IPS DF 6.9 (cell line): Measurements from ENCODE around the gene ATXN7.

ENCODE experiments used
- DNase-seq: peaks from one replicate; pipeline ENCODE4 v3.0.0-alpha.2; 2013; ENCODE audit warnings: low read depth, low spot score
- H3K27ac ChIP-seq: one replicate; pipeline ENCODE4 v1.5.1; 2013; ENCODE audit warnings: low read length, control low read depth
- H3K27me3 ChIP-seq: 2 replicates; pipeline ENCODE4 v1.6.1; 2013; ENCODE audit warnings: mild to moderate bottlenecking, low read length; ENCODE audit not compliant: control insufficient read depth, insufficient read depth
- H3K36me3 ChIP-seq: 2 replicates; pipeline ENCODE4 v1.6.1; 2013; ENCODE audit warnings: low read length; ENCODE audit not compliant: control insufficient read depth, insufficient read depth
- H3K4me1 ChIP-seq: 2 replicates; pipeline ENCODE4 v1.6.1; 2013; ENCODE audit warnings: low read length; ENCODE audit not compliant: control insufficient read depth, insufficient read depth
- H3K4me3 ChIP-seq: 2 replicates; pipeline ENCODE4 v1.5.1; 2013; ENCODE audit warnings: mild to moderate bottlenecking, low read length
- H3K9me3 ChIP-seq: 2 replicates; pipeline ENCODE4 v1.6.1; 2013; ENCODE audit warnings: low read length, inconsistent platforms; ENCODE audit not compliant: control insufficient read depth, insufficient read depth
- WGBS: extraction: QIAGEN DNeasy Blood & Tissue Kit; methylation state at CpG from one replicate; pipeline ENCODE4 v1.1.7; 2013; ENCODE audit warnings: mixed read lengths, missing lambda C conversion rate; ENCODE audit not compliant: insufficient read length, insufficient coverage; 5-methylcytosine and 5-hydroxymethylcytosine counted together

The ATXN7 gene

DNA sequence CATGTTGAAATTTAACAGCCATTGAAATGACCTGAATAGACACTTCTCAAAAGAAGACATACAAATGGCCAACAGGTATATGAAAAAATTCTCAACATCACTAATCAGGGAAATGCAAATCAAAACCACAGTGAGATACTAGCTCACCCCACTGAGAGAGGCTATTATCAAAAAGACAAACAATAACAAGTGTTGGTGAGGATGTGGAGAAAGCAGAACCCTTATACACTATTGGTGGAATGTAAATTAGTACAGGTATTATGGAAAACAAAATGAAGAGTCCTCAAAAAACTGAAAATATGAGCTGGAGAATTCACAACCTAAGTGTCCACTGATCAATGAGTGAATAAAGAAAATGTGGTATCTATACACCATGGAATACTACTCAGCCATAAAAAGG is 21.5 kb upstream of the ATXN7 start:
- H3K36me3 ChIP-seq, result no peaks in the 10 kb centered on the region
- no peaks in the 10 kb centered on the region for H3K9me3 ChIP-seq
- H3K27me3 ChIP-seq, result no peaks in the 10 kb centered on the region
- no peaks in the 10 kb centered on the region for H3K4me1 ChIP-seq
- H3K27ac ChIP-seq, result no peak overlapping the region
- H3K4me3 ChIP-seq, result no peak overlapping the region
- DNase-seq, result no peak

DNA sequence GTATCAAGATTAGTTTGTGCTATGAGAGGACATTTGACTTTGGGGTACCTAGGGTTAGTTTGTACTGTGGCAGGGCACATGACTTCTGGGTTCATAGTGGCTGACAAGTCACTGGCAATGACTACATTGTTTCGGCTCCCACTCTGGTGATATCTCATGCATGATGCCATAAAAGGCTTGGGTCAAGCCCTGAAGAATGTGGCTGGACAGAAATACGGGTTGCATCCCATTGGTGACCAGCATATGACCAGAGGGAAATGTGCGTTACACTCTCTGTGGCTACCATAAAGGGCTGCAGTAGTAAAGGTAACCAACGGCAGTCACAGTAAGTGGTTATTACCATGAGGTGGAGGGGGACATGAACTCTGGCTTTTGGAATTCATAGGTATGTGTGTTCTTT is 18.5 kb upstream of the ATXN7 start:
- Histone ChIP-seq H3K27me3 (no peaks in the 10 kb centered on the region), H3K27ac (no peak overlapping the region), H3K4me1 (peaks cover 5% of the 10 kb centered on the region; the same call in 1 of the 2 replicates), H3K4me3 (no peak overlapping the region), H3K36me3 (no peaks in the 10 kb centered on the region), H3K9me3 (no peaks in the 10 kb centered on the region)
- WGBS, result no CpG with 5 or more reads among the region's 4 CpGs
- DNase-seq, result no peak

DNA sequence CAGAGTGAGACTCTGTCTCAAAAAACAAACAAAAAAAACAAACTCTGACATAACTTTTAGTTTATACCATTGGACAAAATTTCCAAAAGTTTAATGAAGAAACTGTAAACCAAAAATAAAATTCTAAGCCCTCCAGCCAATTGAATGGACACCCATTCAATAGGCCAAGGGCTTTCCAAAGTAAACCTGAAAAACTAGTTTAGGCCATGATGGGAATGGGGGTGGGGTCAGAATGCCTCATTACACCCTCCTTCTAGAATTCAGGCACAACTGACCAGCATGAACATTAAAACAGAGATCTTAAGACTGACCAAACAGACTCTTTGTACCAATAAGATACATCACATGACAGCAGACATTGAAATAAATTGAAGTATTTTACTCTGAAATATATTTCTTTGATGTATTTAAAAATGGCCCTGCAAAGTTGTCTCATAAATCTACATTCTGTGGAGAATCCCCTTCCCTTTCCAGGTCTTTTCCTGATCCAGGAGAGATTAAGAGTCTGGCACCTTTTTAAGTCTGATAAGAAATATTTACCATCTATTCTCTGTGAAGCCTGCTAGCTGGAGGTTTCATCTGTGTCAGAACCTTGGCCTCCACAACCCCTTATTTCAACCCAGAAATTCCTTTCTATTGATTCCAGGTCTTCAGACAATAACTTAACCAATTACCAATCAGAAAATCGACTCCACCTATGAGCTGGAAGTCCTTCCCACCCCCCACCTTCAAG is 15.8 kb upstream of the ATXN7 start:
- no peak overlapping the region for H3K27ac ChIP-seq
- WGBS, result no CpG with 5 or more reads among the region's 1 CpG

DNA sequence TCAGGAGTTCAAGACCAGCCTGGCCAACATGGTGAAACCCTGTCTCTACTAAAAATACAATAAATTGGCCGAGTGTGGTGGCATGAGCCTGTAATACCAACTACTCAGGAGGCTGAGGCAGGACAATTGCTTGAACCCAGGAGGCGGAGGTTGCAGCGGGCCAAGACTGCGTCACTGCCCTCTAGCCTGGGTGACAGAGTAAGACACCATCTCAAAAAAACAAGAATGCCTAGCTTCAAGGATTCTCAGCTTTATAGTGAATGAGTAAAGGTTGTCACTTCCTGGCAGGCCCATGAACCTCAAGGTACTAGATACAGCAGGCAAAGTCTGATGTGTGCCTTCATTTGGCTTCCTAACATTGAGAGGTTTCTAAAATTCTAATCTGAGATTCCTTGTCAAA is 14.5 kb upstream of the ATXN7 start:
- Histone ChIP-seq H3K36me3 (no peaks in the 10 kb centered on the region), H3K27me3 (no peaks in the 10 kb centered on the region), H3K9me3 (no peaks in the 10 kb centered on the region), H3K4me1 (peaks cover 5% of the 10 kb centered on the region; the same call in 1 of the 2 replicates), H3K4me3 (no peak overlapping the region), H3K27ac (no peak overlapping the region)
- DNase-seq, result no peak
- WGBS, result no CpG with 5 or more reads among the region's 4 CpGs

More for the DNA sequence above, 15.8 kb upstream of the ATXN7 start:
- H3K4me1 ChIP-seq, result peaks cover 5% of the 10 kb centered on the region; the same call in 1 of the 2 replicates
- H3K4me3 ChIP-seq, result no peak overlapping the region
- H3K36me3 ChIP-seq, result no peaks in the 10 kb centered on the region
- no peaks in the 10 kb centered on the region for H3K9me3 ChIP-seq
- H3K27me3 ChIP-seq, result no peaks in the 10 kb centered on the region
- no peak for DNase-seq

DNA sequence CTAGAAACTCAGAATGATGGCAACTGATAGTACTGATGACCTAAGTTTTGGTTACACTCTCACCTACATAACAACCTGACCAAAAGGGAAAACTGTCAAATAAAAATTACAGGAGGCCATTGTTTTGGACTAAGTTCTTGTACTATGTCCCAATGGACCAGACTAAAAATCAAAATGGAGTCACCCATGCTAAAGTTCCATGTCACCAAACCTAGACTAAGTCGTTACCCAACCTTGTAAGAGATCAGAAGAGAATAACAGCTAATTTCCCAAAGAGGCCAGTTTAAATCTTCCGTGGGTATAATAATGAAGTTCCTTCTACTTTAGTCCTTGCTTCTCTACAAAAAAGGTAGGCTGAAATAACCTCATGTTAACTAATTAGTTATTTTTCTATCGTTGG is 12.4 kb upstream of the ATXN7 start:
- DNase-seq, result no peak
- no peak overlapping the region for H3K4me3 ChIP-seq
- no peaks in the 10 kb centered on the region for H3K36me3 ChIP-seq
- H3K27ac ChIP-seq, result no peak overlapping the region
- H3K4me1 ChIP-seq, result peaks cover 5% of the 10 kb centered on the region; the same call in 1 of the 2 replicates
- no peaks in the 10 kb centered on the region for H3K9me3 ChIP-seq
- no peaks in the 10 kb centered on the region for H3K27me3 ChIP-seq
- WGBS, result no CpG with 5 or more reads among the region's 3 CpGs

- H3K27ac ChIP-seq, result no peak overlapping the region
- H3K9me3 ChIP-seq, result no peaks in the 10 kb centered on the region
- WGBS, result no CpG with 5 or more reads among the region's 4 CpGs
- H3K27me3 ChIP-seq, result no peaks in the 10 kb centered on the region
- DNase-seq, result no peak
- peaks cover 5% of the 10 kb centered on the region; the same call in 1 of the 2 replicates for H3K4me1 ChIP-seq
- H3K4me3 ChIP-seq, result no peak overlapping the region
- H3K36me3 ChIP-seq, result no peaks in the 10 kb centered on the region
These were observed 10.6 kb upstream of the ATXN7 start for GRCh38 chr3:63853106-63853505.

DNA sequence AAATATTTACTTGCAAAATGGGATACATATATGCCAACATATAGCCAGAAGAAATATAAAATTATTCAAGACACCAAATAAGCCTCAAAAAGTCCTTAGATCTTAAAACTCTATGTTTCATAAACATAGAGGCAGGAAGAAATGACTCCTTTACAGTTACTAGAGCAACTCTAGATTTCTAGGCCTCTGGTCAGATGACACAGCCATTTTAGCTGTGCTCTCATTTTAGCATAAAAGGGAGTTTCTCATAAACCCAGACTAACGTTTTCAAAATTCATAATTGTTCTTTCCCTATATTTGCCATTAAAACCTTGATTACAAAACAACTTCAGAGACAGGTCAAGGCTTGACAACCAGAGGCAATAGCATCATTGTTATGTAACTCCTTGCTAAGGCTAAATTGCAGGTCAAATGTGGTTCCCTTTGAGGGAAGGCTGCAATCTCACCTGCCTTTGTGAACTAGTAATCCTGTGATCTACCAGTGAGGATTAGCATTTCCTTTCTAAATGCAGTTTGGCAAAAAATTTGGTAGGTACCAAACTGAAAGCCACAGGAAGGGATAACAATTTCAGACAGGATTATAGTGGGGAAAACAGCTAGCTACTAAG is 8.2 kb upstream of the ATXN7 start:
- Histone ChIP-seq H3K27me3 (no peaks in the 10 kb centered on the region), H3K4me3 (no peak overlapping the region), H3K27ac (no peak overlapping the region), H3K36me3 (no peaks in the 10 kb centered on the region), H3K9me3 (no peaks in the 10 kb centered on the region), H3K4me1 (no peaks in the 10 kb centered on the region; the same call in 1 of the 2 replicates)
- no peak for DNase-seq
- no CpG with 5 or more reads among the region's 1 CpG for WGBS

DNA sequence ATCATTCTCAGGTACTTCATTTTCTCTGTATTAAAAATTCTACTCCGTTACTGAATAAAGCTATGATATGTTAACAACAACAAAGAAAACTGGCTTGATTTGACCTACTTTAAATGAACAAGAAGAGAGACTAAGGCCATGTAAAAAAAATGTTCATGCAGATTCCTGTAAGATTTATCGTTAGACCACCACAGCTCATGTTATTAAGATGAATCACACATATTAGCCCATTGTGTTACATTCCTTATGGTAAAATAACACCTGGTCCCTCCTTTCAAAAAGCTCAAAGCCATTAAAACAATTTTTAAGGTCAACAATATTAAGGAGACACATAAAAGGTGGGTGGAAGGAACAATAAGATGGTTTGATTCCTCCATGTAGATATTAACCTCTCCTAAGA is 6.4 kb upstream of the ATXN7 start:
- WGBS, result no CpG with 5 or more reads among the region's 2 CpGs
- Histone ChIP-seq H3K4me1 (peaks cover 2% of the 10 kb centered on the region; the same call in 1 of the 2 replicates), H3K27ac (no peak overlapping the region)

GRCh38 chr3:63860776-63861175 is 2.9 kb upstream of the ATXN7 start:
- Histone ChIP-seq H3K9me3 (no peaks in the 10 kb centered on the region), H3K27me3 (no peaks in the 10 kb centered on the region), H3K4me1 (peaks cover 4% of the 10 kb centered on the region; the same call in 1 of the 2 replicates), H3K4me3 (no peak overlapping the region), H3K27ac (no peak overlapping the region), H3K36me3 (no peaks in the 10 kb centered on the region)
- no CpG with 5 or more reads among the region's 3 CpGs for WGBS
- DNase-seq, result no peak

More for the DNA sequence above, 6.4 kb upstream of the ATXN7 start:
- H3K9me3 ChIP-seq, result no peaks in the 10 kb centered on the region
- no peaks in the 10 kb centered on the region for H3K36me3 ChIP-seq
- no peak for DNase-seq
- H3K4me3 ChIP-seq, result no peak overlapping the region
- H3K27me3 ChIP-seq, result no peaks in the 10 kb centered on the region

DNA sequence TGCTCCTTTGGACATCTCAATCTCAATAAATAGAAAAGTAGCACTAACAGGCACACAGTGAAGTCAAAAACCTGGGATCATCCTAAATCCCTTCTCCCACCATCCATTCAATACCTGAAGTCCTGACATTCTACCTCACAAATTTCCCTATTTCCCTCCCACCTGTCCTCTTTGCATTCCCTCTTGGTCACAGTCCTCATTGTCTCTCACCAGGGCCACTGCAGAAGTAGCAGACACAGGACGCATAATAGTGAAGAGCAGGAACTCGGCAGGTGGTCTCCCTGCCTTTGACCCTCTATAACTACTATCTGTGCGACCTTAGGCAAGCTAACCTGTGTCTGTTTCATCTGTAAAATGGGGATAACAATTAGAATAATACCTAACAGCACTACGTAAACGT is 2.4 kb upstream of the ATXN7 start:
- WGBS, result no CpG with 5 or more reads among the region's 5 CpGs
- H3K4me3 ChIP-seq, result no peak overlapping the region

GRCh38 chr3:63862804-63863149 is 890 bp upstream of the ATXN7 start:
- Histone ChIP-seq H3K27ac (no peak overlapping the region), H3K27me3 (no peaks in the 10 kb centered on the region), H3K4me1 (peaks cover 4% of the 10 kb centered on the region; the same call in 1 of the 2 replicates), H3K4me3 (peak overlapping the region; percentile 55; the same call in 1 of the 2 replicates), H3K36me3 (no peaks in the 10 kb centered on the region), H3K9me3 (no peaks in the 10 kb centered on the region)
- 100% methylated on average over 2 of the region's 5 CpGs for WGBS
- no peak for DNase-seq

More for the DNA sequence above, 2.4 kb upstream of the ATXN7 start:
- Histone ChIP-seq H3K27me3 (no peaks in the 10 kb centered on the region), H3K9me3 (no peaks in the 10 kb centered on the region), H3K27ac (no peak overlapping the region), H3K36me3 (no peaks in the 10 kb centered on the region), H3K4me1 (peaks cover 4% of the 10 kb centered on the region; the same call in 1 of the 2 replicates)
- peak; percentile 22 for DNase-seq
